GM23338 (cell line): ENCODE data around the gene OSBPL10. TPM values are rescaled to one million over a fixed set of nuclear protein-coding genes. Genes with fewer than 3 reads are reported as not detected.

ENCODE experiments used
- ATAC-seq: fragments of 200-7000 bp; cut with Tn5 transposase; 3 replicates; pipeline ENCODE4 v1.9.1; 2020
- DNase-seq: peaks from one replicate; pipeline ENCODE4 v3.0.0-alpha.2; 2015; ENCODE audit warnings: low spot score
- H2AFZ ChIP-seq: fragments of 200-600 bp; sonication (generic); 2 replicates; pipeline ENCODE4 v1.8.0; 2016; ENCODE audit warnings: antibody characterized with exemption, mild to moderate bottlenecking, moderate library complexity
- H3F3A ChIP-seq: fragments of 200-600 bp; sonication (generic); replicated peaks from 2 replicates; pipeline ENCODE4 v1.8.0; 2017; ENCODE audit warnings: antibody characterized with exemption, mixed run types, low read depth
- H3K27ac ChIP-seq: fragments of 200-600 bp; sonication (generic); 2 replicates; pipeline ENCODE4 v1.6.1; 2016; ENCODE audit warnings: low read depth
- H3K27me3 ChIP-seq: fragments of 200-600 bp; sonication (generic); 2 replicates; pipeline ENCODE4 v1.8.0; 2016; ENCODE audit warnings: mild to moderate bottlenecking, mixed run types, moderate library complexity; ENCODE audit not compliant: insufficient read depth
- H3K36me3 ChIP-seq: fragments of 200-600 bp; sonication (generic); 2 replicates; pipeline ENCODE4 v1.8.0; 2016; ENCODE audit warnings: mild to moderate bottlenecking; ENCODE audit not compliant: insufficient read depth
- H3K4me1 ChIP-seq: fragments of 200-600 bp; sonication (generic); 2 replicates; pipeline ENCODE4 v1.8.0; 2016; ENCODE audit warnings: mild to moderate bottlenecking, moderate library complexity; ENCODE audit not compliant: insufficient read depth
- H3K4me2 ChIP-seq: fragments of 200-600 bp; sonication (generic); 2 replicates; pipeline ENCODE4 v1.7.1; 2017; ENCODE audit warnings: mixed run types
- H3K4me3 ChIP-seq: fragments of 200-600 bp; sonication (generic); 2 replicates; pipeline ENCODE4 v1.6.1; 2016; ENCODE audit warnings: mixed run types
- H3K79me2 ChIP-seq: fragments of 200-600 bp; sonication (generic); replicated peaks from 2 replicates; pipeline ENCODE4 v1.8.0; 2017; ENCODE audit warnings: mild to moderate bottlenecking; ENCODE audit not compliant: insufficient read depth
- H3K9me2 ChIP-seq: fragments of 200-600 bp; sonication (generic); 2 replicates; pipeline ENCODE4 v1.8.0; 2017; ENCODE audit not compliant: insufficient read depth
- H4K20me1 ChIP-seq: fragments of 200-600 bp; sonication (generic); replicated peaks from 2 replicates; pipeline ENCODE4 v1.8.0; 2017; ENCODE audit warnings: mild to moderate bottlenecking; ENCODE audit not compliant: insufficient read depth
- H3K27ac Mint-ChIP-seq: 2 replicates; pipeline ENCODE4 v1.8.0; 2020; ENCODE audit warnings: inconsistent platforms, mild to moderate bottlenecking, moderate library complexity, mixed read lengths
- H3K27me3 Mint-ChIP-seq: 3 replicates; pipeline ENCODE4 v1.8.0; 2022; ENCODE audit warnings: low read depth, mild to moderate bottlenecking, moderate library complexity, mixed read lengths, inconsistent platforms; ENCODE audit not compliant: insufficient read depth, poor library complexity
- H3K36me3 Mint-ChIP-seq: 3 replicates; pipeline ENCODE4 v1.8.0; 2021; ENCODE audit warnings: low read depth, mild to moderate bottlenecking, inconsistent platforms, moderate library complexity, mixed read lengths
- H3K4me1 Mint-ChIP-seq: 3 replicates; pipeline ENCODE4 v1.8.0; 2020; ENCODE audit warnings: mild to moderate bottlenecking, inconsistent platforms, mixed read lengths
- H3K4me3 Mint-ChIP-seq: 3 replicates; pipeline ENCODE4 v1.8.0; 2021; ENCODE audit warnings: moderate library complexity, mild to moderate bottlenecking, inconsistent platforms, mixed read lengths
- H3K9me3 Mint-ChIP-seq: 3 replicates; pipeline ENCODE4 v1.8.0; 2020; ENCODE audit warnings: moderate library complexity, mild to moderate bottlenecking, inconsistent platforms, mixed read lengths
- CREB1 ChIP-seq: fragments of 250-450 bp; sonication (Bioruptor Pico); IDR thresholded peaks from 2 replicates; pipeline ENCODE4 v1.5.0; 2020; ENCODE audit warnings: low read depth, mild to moderate bottlenecking, moderate library complexity
- EZH2 ChIP-seq: fragments of 200-600 bp; sonication (generic); IDR thresholded peaks from one replicate; pipeline ENCODE4 v1.8.0; 2017; ENCODE audit warnings: antibody characterized with exemption, mild to moderate bottlenecking, low read depth; ENCODE audit not compliant: unreplicated experiment
- EZH2phosphoT487 ChIP-seq: fragments of 200-600 bp; sonication (generic); IDR thresholded peaks from one replicate; pipeline ENCODE4 v1.8.1; 2018; ENCODE audit warnings: antibody characterized with exemption; ENCODE audit not compliant: unreplicated experiment
- JUNB ChIP-seq: IDR thresholded peaks from one replicate; pipeline ENCODE4 v1.6.1; 2016; ENCODE audit warnings: antibody characterized with exemption; ENCODE audit not compliant: unreplicated experiment
- NANOG ChIP-seq: IDR thresholded peaks from 2 replicates; pipeline ENCODE4 v1.6.1; 2016; ENCODE audit warnings: antibody characterized with exemption, borderline replicate concordance
- POLR2AphosphoS5 ChIP-seq: IDR thresholded peaks from 2 replicates; pipeline ENCODE4 v1.6.1; 2016; ENCODE audit warnings: antibody characterized with exemption, low read depth
- STAT1 ChIP-seq: IDR thresholded peaks from one replicate; pipeline ENCODE4 v1.6.1; 2016; ENCODE audit warnings: antibody characterized with exemption; ENCODE audit not compliant: unreplicated experiment
- ZNF114 ChIP-seq: fragments of 250-450 bp; sonication (Bioruptor Pico); IDR thresholded peaks from 2 replicates; pipeline ENCODE4 v1.5.0; 2020; ENCODE audit warnings: mild to moderate bottlenecking, moderate library complexity
- ZNF331 ChIP-seq: fragments of 250-450 bp; sonication (Bioruptor Pico); IDR thresholded peaks from 2 replicates; pipeline ENCODE4 v1.5.0; 2020; ENCODE audit warnings: low read depth, mild to moderate bottlenecking, moderate library complexity
- ZNF462 ChIP-seq: fragments of 250-450 bp; sonication (Bioruptor Pico); IDR thresholded peaks from 2 replicates; pipeline ENCODE4 v1.5.0; 2020; ENCODE audit warnings: mild to moderate bottlenecking, moderate library complexity
- polyA plus RNA-seq: library from polyadenylated mRNA; unstranded; fragments of >200 nt; fragmentation: Nextera tagmentation; extraction: Ambion mirVana; gene quantifications from 2 replicates; pipeline ENCODE4 v1.2.1, GENCODE V29; 2016
- total RNA-seq: library from RNA; depleted of rRNA; stranded (reverse); fragments of >200 nt; shearing (Covaris generic); gene quantifications from 2 replicates; pipeline ENCODE4 v1.2.3, GENCODE V29; 2014
- TF ChIP-seq, protein P1 (sequence below): IDR thresholded peaks from 2 replicates; pipeline ENCODE4 v1.6.1; 2016; ENCODE audit warnings: antibody characterized with exemption
- TF ChIP-seq, protein P2 (sequence below), 2 experiments: fragments of 200-600 bp in 1 of 2; sonication (generic) in 1 of 2; conservative IDR thresholded peaks; 2 replicates each; pipeline versions ENCODE4 v1.5.1 to v1.6.1; 2016 to 2017; ENCODE audit warnings: antibody characterized with exemption in 2 of 2, low read depth in 2 of 2, mild to moderate bottlenecking in 2 of 2, moderate library complexity in 1 of 2
- TF ChIP-seq, protein P3 (sequence below): IDR thresholded peaks from one replicate; pipeline ENCODE4 v1.6.1; 2018; ENCODE audit warnings: antibody characterized with exemption; ENCODE audit not compliant: unreplicated experiment

The OSBPL10 gene
- total and polyA plus RNA-seq, 2 experiments from 2014 or later = 23.8 to 149 TPM

- TF ChIP-seq EZH2phosphoT487 (no peak), NANOG (no peak), POLR2AphosphoS5 (no peak), ZNF331 (no peak), ZNF462 (CRISPR knock-in tag) (no peak), CREB1 (CRISPR knock-in tag) (no peak), ZNF114 (CRISPR knock-in tag) (no peak), JUNB (no peak), EZH2 (no peak), STAT1 (no peak)
- TF ChIP-seq, protein P1, sequence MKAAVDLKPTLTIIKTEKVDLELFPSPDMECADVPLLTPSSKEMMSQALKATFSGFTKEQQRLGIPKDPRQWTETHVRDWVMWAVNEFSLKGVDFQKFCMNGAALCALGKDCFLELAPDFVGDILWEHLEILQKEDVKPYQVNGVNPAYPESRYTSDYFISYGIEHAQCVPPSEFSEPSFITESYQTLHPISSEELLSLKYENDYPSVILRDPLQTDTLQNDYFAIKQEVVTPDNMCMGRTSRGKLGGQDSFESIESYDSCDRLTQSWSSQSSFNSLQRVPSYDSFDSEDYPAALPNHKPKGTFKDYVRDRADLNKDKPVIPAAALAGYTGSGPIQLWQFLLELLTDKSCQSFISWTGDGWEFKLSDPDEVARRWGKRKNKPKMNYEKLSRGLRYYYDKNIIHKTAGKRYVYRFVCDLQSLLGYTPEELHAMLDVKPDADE = no peak
- TF ChIP-seq, protein P2, sequence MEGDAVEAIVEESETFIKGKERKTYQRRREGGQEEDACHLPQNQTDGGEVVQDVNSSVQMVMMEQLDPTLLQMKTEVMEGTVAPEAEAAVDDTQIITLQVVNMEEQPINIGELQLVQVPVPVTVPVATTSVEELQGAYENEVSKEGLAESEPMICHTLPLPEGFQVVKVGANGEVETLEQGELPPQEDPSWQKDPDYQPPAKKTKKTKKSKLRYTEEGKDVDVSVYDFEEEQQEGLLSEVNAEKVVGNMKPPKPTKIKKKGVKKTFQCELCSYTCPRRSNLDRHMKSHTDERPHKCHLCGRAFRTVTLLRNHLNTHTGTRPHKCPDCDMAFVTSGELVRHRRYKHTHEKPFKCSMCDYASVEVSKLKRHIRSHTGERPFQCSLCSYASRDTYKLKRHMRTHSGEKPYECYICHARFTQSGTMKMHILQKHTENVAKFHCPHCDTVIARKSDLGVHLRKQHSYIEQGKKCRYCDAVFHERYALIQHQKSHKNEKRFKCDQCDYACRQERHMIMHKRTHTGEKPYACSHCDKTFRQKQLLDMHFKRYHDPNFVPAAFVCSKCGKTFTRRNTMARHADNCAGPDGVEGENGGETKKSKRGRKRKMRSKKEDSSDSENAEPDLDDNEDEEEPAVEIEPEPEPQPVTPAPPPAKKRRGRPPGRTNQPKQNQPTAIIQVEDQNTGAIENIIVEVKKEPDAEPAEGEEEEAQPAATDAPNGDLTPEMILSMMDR (conservative IDR thresholded peaks at IDR 0.05; ENCODE audit: low read depth in 2 of 2) = no peak
- TF ChIP-seq, protein P3, sequence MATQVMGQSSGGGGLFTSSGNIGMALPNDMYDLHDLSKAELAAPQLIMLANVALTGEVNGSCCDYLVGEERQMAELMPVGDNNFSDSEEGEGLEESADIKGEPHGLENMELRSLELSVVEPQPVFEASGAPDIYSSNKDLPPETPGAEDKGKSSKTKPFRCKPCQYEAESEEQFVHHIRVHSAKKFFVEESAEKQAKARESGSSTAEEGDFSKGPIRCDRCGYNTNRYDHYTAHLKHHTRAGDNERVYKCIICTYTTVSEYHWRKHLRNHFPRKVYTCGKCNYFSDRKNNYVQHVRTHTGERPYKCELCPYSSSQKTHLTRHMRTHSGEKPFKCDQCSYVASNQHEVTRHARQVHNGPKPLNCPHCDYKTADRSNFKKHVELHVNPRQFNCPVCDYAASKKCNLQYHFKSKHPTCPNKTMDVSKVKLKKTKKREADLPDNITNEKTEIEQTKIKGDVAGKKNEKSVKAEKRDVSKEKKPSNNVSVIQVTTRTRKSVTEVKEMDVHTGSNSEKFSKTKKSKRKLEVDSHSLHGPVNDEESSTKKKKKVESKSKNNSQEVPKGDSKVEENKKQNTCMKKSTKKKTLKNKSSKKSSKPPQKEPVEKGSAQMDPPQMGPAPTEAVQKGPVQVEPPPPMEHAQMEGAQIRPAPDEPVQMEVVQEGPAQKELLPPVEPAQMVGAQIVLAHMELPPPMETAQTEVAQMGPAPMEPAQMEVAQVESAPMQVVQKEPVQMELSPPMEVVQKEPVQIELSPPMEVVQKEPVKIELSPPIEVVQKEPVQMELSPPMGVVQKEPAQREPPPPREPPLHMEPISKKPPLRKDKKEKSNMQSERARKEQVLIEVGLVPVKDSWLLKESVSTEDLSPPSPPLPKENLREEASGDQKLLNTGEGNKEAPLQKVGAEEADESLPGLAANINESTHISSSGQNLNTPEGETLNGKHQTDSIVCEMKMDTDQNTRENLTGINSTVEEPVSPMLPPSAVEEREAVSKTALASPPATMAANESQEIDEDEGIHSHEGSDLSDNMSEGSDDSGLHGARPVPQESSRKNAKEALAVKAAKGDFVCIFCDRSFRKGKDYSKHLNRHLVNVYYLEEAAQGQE = no peak
- Histone ChIP-seq H3F3A (no peaks in the 10 kb centered on the region), H4K20me1 (peaks cover 13% of the 10 kb centered on the region), H3K36me3 (no peaks in the 10 kb centered on the region), H3K27me3 (no peaks in the 10 kb centered on the region), H3K27ac (no peak overlapping the region), H3K79me2 (peaks cover 5% of the 10 kb centered on the region; the same call in 1 of the 2 replicates), H3K4me1 (peaks cover 12% of the 10 kb centered on the region), H3K4me3 (no peak overlapping the region), H3K4me2 (no peak overlapping the region), H2AFZ (no peak overlapping the region), H3K9me2 (no peaks in the 10 kb centered on the region)
- no peaks in the 10 kb centered on the region for H3K9me3 Mint-ChIP-seq
- no peak overlapping the region for H3K27ac Mint-ChIP-seq
- DNase-seq (no peak), ATAC-seq (no peak)
- peaks cover 14% of the 10 kb centered on the region; the same call in 2 of the 3 replicates for H3K36me3 Mint-ChIP-seq
- peaks cover 21% of the 10 kb centered on the region for H3K4me1 Mint-ChIP-seq
- H3K27me3 Mint-ChIP-seq = peaks cover 7% of the 10 kb centered on the region
- no peak overlapping the region for H3K4me3 Mint-ChIP-seq
Observed at GRCh38 chr3:31728403-31728802, 252.7 kb downstream of the OSBPL10 start.
